Smooth muscle cell (in vitro differentiated cells): ENCODE results near the gene BNIP5. TPM values are rescaled to one million over a fixed set of nuclear protein-coding genes. Genes with fewer than 3 reads are reported as not detected.

ENCODE experiments used
- DNase-seq: peaks from one replicate; lab custom pipeline; 2025; ENCODE audit not compliant: unreplicated experiment; lab: John Stamatoyannopoulos, UW
- H2AFZ ChIP-seq: fragments of 200-600 bp; sonication (generic); 2 replicates; pipeline ENCODE4 v1.6.0; 2016; ENCODE audit warnings: antibody characterized with exemption, low read depth, mild to moderate bottlenecking
- H3F3A ChIP-seq: fragments of 200-600 bp; sonication (generic); 2 replicates; pipeline ENCODE4 v1.6.0; 2017; ENCODE audit warnings: antibody characterized with exemption, low read depth
- H3K27ac ChIP-seq: fragments of 200-600 bp; sonication (generic); 2 replicates; pipeline ENCODE4 v1.5.1; 2016; ENCODE audit warnings: low read depth, mild to moderate bottlenecking
- H3K27me3 ChIP-seq: fragments of 200-600 bp; sonication (generic); 2 replicates; pipeline ENCODE4 v1.6.1; 2016; ENCODE audit warnings: low read depth, mild to moderate bottlenecking
- H3K36me3 ChIP-seq: fragments of 200-600 bp; sonication (generic); 2 replicates; pipeline ENCODE4 v1.5.1; 2016; ENCODE audit warnings: low read depth
- H3K4me1 ChIP-seq: fragments of 200-600 bp; sonication (generic); 2 replicates; pipeline ENCODE4 v1.5.1; 2016; ENCODE audit warnings: low read depth
- H3K4me2 ChIP-seq: fragments of 200-600 bp; sonication (generic); 2 replicates; pipeline ENCODE4 v1.6.0; 2016; ENCODE audit warnings: mild to moderate bottlenecking
- H3K4me3 ChIP-seq: fragments of 200-600 bp; sonication (generic); 2 replicates; pipeline ENCODE4 v1.5.1; 2016; ENCODE audit warnings: mild to moderate bottlenecking
- H3K79me2 ChIP-seq: fragments of 200-600 bp; sonication (generic); 2 replicates; pipeline ENCODE4 v1.6.0; 2016; ENCODE audit warnings: low read depth, mild to moderate bottlenecking
- H3K9ac ChIP-seq: fragments of 200-600 bp; sonication (generic); 2 replicates; pipeline ENCODE4 v1.6.0; 2016; ENCODE audit warnings: low read depth
- H3K9me3 ChIP-seq: fragments of 200-600 bp; sonication (generic); replicated peaks from 2 replicates; pipeline ENCODE4 v1.5.1; 2016; ENCODE audit warnings: low read depth
- H4K20me1 ChIP-seq: fragments of 200-600 bp; sonication (generic); 2 replicates; pipeline ENCODE4 v1.6.0; 2016; ENCODE audit warnings: low read depth
- CTCF ChIP-seq: fragments of 200-600 bp; sonication (generic); IDR thresholded peaks from 2 replicates; pipeline ENCODE4 v1.5.1; 2017; ENCODE audit warnings: borderline replicate concordance, mild to moderate bottlenecking, antibody characterized with exemption; ENCODE audit not compliant: insufficient read depth, poor library complexity, severe bottlenecking
- WGBS: methylation state at CpG from one replicate; pipeline ENCODE4 v1.1.7; 2016; ENCODE audit warnings: low lambda C conversion rate; 5-methylcytosine and 5-hydroxymethylcytosine counted together
- polyA plus RNA-seq: library from polyadenylated mRNA; unstranded; fragments of >200 nt; fragmentation: Nextera tagmentation; extraction: Ambion mirVana; gene quantifications from 2 replicates; pipeline ENCODE4 v1.2.1, GENCODE V29; 2016
- total RNA-seq: library from RNA; depleted of rRNA; stranded (reverse); fragments of >200 nt; gene quantifications from 2 replicates; pipeline ENCODE4 v1.2.3, GENCODE V29; 2014

BNIP5 gene
- total and polyA plus RNA-seq, 2 experiments from 2014 or later: not detected

- 90% methylated on average over 5 of the region's 5 CpGs for WGBS
- no peak for TF ChIP-seq CTCF
- no peaks in the 10 kb centered on the region for H3K9me3 ChIP-seq
- H3K27me3 ChIP-seq: peaks cover 3% of the 10 kb centered on the region
- H3K4me2 ChIP-seq: no peak overlapping the region
- no peaks in the 10 kb centered on the region for H3K4me1 ChIP-seq
- H3K79me2 ChIP-seq: no peaks in the 10 kb centered on the region
- no peak overlapping the region for H3K27ac ChIP-seq
- H3F3A ChIP-seq: no peaks in the 10 kb centered on the region
- no peak overlapping the region for H3K9ac ChIP-seq
- no peaks in the 10 kb centered on the region for H3K36me3 ChIP-seq
- H2AFZ ChIP-seq: no peak overlapping the region
- H4K20me1 ChIP-seq: no peaks in the 10 kb centered on the region
- H3K4me3 ChIP-seq: no peak overlapping the region
- DNase-seq: no peak
Observed at GRCh38 chr6:36273067-36273466, 63.6 kb downstream of the BNIP5 start.

- no peaks in the 10 kb centered on the region for H3K36me3 ChIP-seq
- H3K4me2 ChIP-seq: no peak overlapping the region
- 83% methylated on average over 8 of the region's 8 CpGs for WGBS
- H2AFZ ChIP-seq: no peak overlapping the region
- H3K27ac ChIP-seq: no peak overlapping the region
- H4K20me1 ChIP-seq: no peaks in the 10 kb centered on the region
- H3K4me1 ChIP-seq: no peaks in the 10 kb centered on the region
- no peak overlapping the region for H3K4me3 ChIP-seq
- H3F3A ChIP-seq: no peaks in the 10 kb centered on the region
- no peaks in the 10 kb centered on the region for H3K9me3 ChIP-seq
- no peak for TF ChIP-seq CTCF
- DNase-seq: no peak
- no peaks in the 10 kb centered on the region for H3K79me2 ChIP-seq
- H3K9ac ChIP-seq: no peak overlapping the region
- peaks cover 3% of the 10 kb centered on the region for H3K27me3 ChIP-seq
Observed at GRCh38 chr6:36272234-36272633, 64.5 kb downstream of the BNIP5 start.

- H3F3A ChIP-seq: no peaks in the 10 kb centered on the region
- no peaks in the 10 kb centered on the region for H3K9me3 ChIP-seq
- H3K36me3 ChIP-seq: no peaks in the 10 kb centered on the region
- no peak within 1 kb of the TSS for H3K4me2 ChIP-seq
- H3K27me3 ChIP-seq: no peaks in the 10 kb centered on the region
- TF ChIP-seq CTCF: no peak
- H3K9ac ChIP-seq: no peak within 1 kb of the TSS
- H3K4me1 ChIP-seq: no peaks in the 10 kb centered on the region
- no peak within 1 kb of the TSS for H2AFZ ChIP-seq
- no peak within 1 kb of the TSS for H3K4me3 ChIP-seq
- no peak within 1 kb of the TSS for H3K27ac ChIP-seq
- WGBS: 87% methylated on average over 32 of the region's 32 CpGs
- no peaks in the 10 kb centered on the region for H3K79me2 ChIP-seq
- no peaks in the 10 kb centered on the region for H4K20me1 ChIP-seq
- DNase-seq: no peak
Observed at GRCh38 chr6:36269834-36270705, 66.6 kb downstream of the BNIP5 start, which contains the start of gene PNPLA1. Gene PNPLA1, plus strand, starts transcription at chr6:36270060. Its CDS starts 400 bp downstream, at chr6:36270460.
